ENCODE results near the gene MAP2K3.

DNA sequence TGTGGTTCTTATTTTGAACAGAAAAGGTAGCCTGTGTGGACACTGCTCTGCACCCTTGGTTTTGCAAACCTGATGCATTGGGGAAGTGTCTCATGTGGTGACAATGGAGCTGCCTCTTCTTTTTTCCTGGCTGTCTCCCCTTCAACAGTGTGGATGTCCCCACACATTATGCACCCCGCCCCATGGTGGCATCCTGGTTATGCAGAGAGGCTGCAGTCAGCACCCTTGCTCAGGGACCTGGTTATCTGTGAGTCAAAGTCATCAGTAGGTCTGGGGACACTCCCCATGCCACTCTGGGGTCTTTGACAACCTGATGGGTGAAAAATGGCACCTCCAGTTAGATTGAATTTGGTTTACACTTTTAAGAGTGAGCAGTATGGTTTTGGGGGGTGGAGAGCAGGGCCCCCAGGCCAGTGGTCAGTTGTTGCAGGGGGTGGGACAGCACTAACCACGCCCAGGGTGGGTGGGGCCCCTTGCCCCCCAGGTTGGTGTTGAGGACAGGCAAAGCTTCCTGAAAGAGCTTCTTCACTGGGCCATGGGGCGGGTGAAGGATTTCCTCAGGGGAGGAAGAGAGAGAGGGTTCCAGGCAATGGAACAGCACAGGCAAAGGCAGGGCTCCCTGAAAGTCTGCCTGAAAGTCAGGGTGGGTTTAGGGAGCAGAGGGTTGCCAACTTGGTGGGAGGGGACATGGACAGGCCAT, 67.0 kb downstream of the MAP2K3 start:
- TF ChIP-seq, protein P1, sequence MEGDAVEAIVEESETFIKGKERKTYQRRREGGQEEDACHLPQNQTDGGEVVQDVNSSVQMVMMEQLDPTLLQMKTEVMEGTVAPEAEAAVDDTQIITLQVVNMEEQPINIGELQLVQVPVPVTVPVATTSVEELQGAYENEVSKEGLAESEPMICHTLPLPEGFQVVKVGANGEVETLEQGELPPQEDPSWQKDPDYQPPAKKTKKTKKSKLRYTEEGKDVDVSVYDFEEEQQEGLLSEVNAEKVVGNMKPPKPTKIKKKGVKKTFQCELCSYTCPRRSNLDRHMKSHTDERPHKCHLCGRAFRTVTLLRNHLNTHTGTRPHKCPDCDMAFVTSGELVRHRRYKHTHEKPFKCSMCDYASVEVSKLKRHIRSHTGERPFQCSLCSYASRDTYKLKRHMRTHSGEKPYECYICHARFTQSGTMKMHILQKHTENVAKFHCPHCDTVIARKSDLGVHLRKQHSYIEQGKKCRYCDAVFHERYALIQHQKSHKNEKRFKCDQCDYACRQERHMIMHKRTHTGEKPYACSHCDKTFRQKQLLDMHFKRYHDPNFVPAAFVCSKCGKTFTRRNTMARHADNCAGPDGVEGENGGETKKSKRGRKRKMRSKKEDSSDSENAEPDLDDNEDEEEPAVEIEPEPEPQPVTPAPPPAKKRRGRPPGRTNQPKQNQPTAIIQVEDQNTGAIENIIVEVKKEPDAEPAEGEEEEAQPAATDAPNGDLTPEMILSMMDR (IDR thresholded peaks at IDR 0.05), result no peak
- TF ChIP-seq POLR2A (IDR thresholded peaks at IDR 0.05) (no peak), EP300 (IDR thresholded peaks at IDR 0.05) (no peak)

All from tibial nerve (tissue), 4 donors.